Measurements from ENCODE around the gene DNAH11.
"Not testable (repeated sequence)": the region's sequence is repeated elsewhere in the genome, so short reads cannot be mapped to it uniquely, and the experiment has no call there.

The DNAH11 gene

GRCh38 chr7:21617916-21618390 lies 75.1 kb downstream of the DNAH11 start:
- DNase-seq, result no peak

GRCh38 chr7:21618706-21619105 lies 75.9 kb downstream of the DNAH11 start:
- DNase-seq, result no peak

- DNase-seq, result no peak
Observed at GRCh38 chr7:21620054-21620453, 77.2 kb downstream of the DNAH11 start.

- no peak for DNase-seq
Observed at GRCh38 chr7:21624320-21624719, 81.5 kb downstream of the DNAH11 start.

- no peak for DNase-seq
Observed at GRCh38 chr7:21636694-21637093, 93.9 kb downstream of the DNAH11 start.

GRCh38 chr7:21639206-21639868 lies 96.5 kb downstream of the DNAH11 start:
- DNase-seq, result no peak

GRCh38 chr7:21640105-21640504 lies 97.3 kb downstream of the DNAH11 start:
- DNase-seq, result no peak

GRCh38 chr7:21641546-21641945 lies 98.7 kb downstream of the DNAH11 start:
- no peak for DNase-seq

- DNase-seq, result no peak
Observed at GRCh38 chr7:21642422-21642821, 99.6 kb downstream of the DNAH11 start.

GRCh38 chr7:21651697-21652096 lies 108.9 kb downstream of the DNAH11 start:
- DNase-seq, result no peak

GRCh38 chr7:21653623-21654022 lies 110.8 kb downstream of the DNAH11 start:
- DNase-seq, result no peak

GRCh38 chr7:21656081-21656480 lies 113.2 kb downstream of the DNAH11 start:
- no peak for DNase-seq

- no peak for DNase-seq
Observed at GRCh38 chr7:21656796-21657195, 114.0 kb downstream of the DNAH11 start.

GRCh38 chr7:21670496-21670895 lies 127.7 kb downstream of the DNAH11 start:
- DNase-seq, result no peak

GRCh38 chr7:21671859-21672258 lies 129.0 kb downstream of the DNAH11 start:
- DNase-seq, result no peak

- no peak for DNase-seq
Observed at GRCh38 chr7:21675255-21675654, 132.4 kb downstream of the DNAH11 start.

GRCh38 chr7:21690705-21691104 lies 147.9 kb downstream of the DNAH11 start:
- DNase-seq, result no peak

GRCh38 chr7:21691146-21691545 lies 148.3 kb downstream of the DNAH11 start:
- not testable (repeated sequence) for DNase-seq

GRCh38 chr7:21700587-21700986 lies 157.7 kb downstream of the DNAH11 start:
- DNase-seq, result not testable (repeated sequence)

- no peak for DNase-seq
Observed at GRCh38 chr7:21702303-21702702, 159.5 kb downstream of the DNAH11 start.

GRCh38 chr7:21704359-21704758 lies 161.5 kb downstream of the DNAH11 start:
- DNase-seq, result no peak

- DNase-seq, result no peak
Observed at GRCh38 chr7:21706131-21706530, 163.3 kb downstream of the DNAH11 start.

- no peak for DNase-seq
Observed at GRCh38 chr7:21707566-21707965, 164.7 kb downstream of the DNAH11 start.

- no peak for DNase-seq
Observed at GRCh38 chr7:21708096-21708495, 165.3 kb downstream of the DNAH11 start.

GRCh38 chr7:21717323-21717722 lies 174.5 kb downstream of the DNAH11 start:
- DNase-seq, result no peak

Measured in activated CD4-positive, alpha-beta T cell treated with anti-CD3 and anti-CD28 coated beads, Interleukin-2, amount 50 U/mL, for 4 hours (primary cell).